ENCODE measurements around the gene NNMT. TPM values are rescaled to one million over a fixed set of nuclear protein-coding genes. Genes with fewer than 3 reads are reported as not detected.

NNMT gene
- total RNA-seq, 6 donors from 2014 or later, result 93.4 to 383 (median 208) TPM

DNA sequence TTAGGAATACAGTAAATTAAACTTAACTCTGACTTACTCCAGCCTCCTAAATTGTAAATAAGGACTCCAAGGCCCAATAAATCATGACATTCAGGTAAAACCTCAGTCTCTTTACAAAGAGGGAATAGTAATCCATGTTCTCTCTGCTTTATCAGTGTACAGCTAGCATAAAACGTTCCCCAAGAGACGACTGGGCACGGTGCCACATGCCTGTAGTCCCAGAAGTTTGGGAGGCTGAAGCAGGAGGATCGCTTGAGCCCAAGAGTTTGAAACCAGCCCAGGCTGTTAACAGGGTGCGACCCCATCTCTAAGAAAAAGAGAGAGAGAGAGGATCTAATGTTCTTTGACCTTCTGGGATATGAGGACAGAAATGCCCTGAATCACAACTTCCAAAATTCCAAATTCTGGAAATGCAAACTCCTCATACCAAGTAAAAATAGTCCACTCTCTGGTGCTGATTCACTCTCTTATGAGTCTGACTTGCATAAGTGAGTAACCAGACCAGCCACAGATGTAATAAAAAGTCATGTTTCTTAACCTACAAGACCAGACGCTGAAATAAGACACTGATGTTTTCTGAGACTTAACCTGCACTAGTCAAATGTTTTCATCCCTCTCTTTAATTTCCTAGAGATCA lies 25.5 kb downstream of the NNMT start:
- Histone ChIP-seq H3K4me3 (no peak overlapping the region), H3K36me3 (no peaks in the 10 kb centered on the region), H3K9me3 (no peaks in the 10 kb centered on the region), H3K27ac (peak overlapping the region in 2 of 4 donors; percentile 19 to 30), H3K27me3 (no peaks in the 10 kb centered on the region), H3K4me1 (peaks cover 29 to 44% (median 34%) of the 10 kb centered on the region in 4 donors)
- TF ChIP-seq POLR2A (IDR thresholded peaks at IDR 0.05) (no peak), POLR2AphosphoS5 (IDR thresholded peaks at IDR 0.05) (no peak), EP300 (IDR thresholded peaks at IDR 0.05) (no peak)
- TF ChIP-seq, protein P1, sequence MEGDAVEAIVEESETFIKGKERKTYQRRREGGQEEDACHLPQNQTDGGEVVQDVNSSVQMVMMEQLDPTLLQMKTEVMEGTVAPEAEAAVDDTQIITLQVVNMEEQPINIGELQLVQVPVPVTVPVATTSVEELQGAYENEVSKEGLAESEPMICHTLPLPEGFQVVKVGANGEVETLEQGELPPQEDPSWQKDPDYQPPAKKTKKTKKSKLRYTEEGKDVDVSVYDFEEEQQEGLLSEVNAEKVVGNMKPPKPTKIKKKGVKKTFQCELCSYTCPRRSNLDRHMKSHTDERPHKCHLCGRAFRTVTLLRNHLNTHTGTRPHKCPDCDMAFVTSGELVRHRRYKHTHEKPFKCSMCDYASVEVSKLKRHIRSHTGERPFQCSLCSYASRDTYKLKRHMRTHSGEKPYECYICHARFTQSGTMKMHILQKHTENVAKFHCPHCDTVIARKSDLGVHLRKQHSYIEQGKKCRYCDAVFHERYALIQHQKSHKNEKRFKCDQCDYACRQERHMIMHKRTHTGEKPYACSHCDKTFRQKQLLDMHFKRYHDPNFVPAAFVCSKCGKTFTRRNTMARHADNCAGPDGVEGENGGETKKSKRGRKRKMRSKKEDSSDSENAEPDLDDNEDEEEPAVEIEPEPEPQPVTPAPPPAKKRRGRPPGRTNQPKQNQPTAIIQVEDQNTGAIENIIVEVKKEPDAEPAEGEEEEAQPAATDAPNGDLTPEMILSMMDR (IDR thresholded peaks at IDR 0.05), result no peak
- ATAC-seq (ENCODE audit: low FRiP score in 2 of 2), result peak in 1 of 2 donors; percentile 53
- no peak for DNase-seq
- 73 to 91% methylated on average over 6 of the region's 6 CpGs for WGBS, 2 donors

DNA sequence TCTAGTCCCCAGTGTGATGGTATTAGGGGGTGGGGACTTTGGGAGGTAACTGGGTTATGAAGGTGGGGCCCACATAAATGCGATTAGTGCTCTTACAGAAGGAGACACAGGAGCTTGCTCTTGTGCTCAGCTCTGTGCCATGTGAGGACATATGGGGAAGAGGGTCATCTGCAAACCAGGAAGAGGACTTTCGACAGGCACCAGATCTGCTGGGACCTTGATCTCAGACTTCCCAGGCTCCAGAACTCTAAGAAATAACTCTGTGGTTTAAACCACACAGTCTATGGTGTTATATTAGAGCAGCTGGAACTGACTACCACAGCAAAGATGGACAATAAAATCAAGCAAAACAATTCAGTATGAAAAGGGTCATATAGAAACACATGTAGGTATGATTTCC lies 26.7 kb downstream of the NNMT start:
- 78 to 92% methylated on average over 2 of the region's 2 CpGs for WGBS, 2 donors
- no peak for ATAC-seq (ENCODE audit: low FRiP score in 2 of 2)
- H3K9me3 ChIP-seq, result no peaks in the 10 kb centered on the region
- H3K36me3 ChIP-seq, result no peaks in the 10 kb centered on the region
- no peak for DNase-seq
- no peak for TF ChIP-seq POLR2AphosphoS5 (IDR thresholded peaks at IDR 0.05)
- no peak for TF ChIP-seq EP300 (IDR thresholded peaks at IDR 0.05)
- TF ChIP-seq, protein P1 (IDR thresholded peaks at IDR 0.05), result no peak
- TF ChIP-seq POLR2A (IDR thresholded peaks at IDR 0.05), result no peak
- no peak overlapping the region for H3K4me3 ChIP-seq
- H3K27ac ChIP-seq, result no peak overlapping the region
- peaks cover 18 to 32% (median 25%) of the 10 kb centered on the region in 4 donors for H3K4me1 ChIP-seq
- H3K27me3 ChIP-seq, result no peaks in the 10 kb centered on the region

DNA sequence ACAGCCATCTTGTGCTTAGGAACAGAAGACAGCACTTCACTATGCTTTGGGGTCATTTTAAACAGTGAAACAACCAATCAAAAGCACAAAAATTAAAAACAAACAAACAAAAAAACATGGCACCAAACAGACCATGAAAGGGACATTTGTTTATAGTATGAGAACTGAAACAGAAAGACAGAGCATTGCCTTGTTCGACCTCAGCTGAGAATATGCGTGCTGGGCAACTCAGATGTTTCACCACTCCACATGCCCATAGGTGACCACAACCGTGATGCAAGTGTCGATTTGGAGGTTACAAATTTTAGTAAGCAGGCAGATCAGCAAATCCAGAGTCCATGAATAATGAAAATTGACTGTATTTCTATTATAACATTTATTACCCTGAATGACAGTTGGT lies 30.0 kb downstream of the NNMT start:
- peaks cover 0 to 9% (median 8%) of the 10 kb centered on the region in 4 donors for H3K9me3 ChIP-seq
- ATAC-seq (ENCODE audit: low FRiP score in 2 of 2) (no peak), DNase-seq (no peak)
- H3K27me3 ChIP-seq, result no peaks in the 10 kb centered on the region
- WGBS, 2 donors, result 66 to 78% methylated on average over 4 of the region's 4 CpGs
- no peak overlapping the region for H3K27ac ChIP-seq
- H3K4me1 ChIP-seq, result peaks cover 0 to 7% (median under 1%) of the 10 kb centered on the region in 4 donors
- no peaks in the 10 kb centered on the region for H3K36me3 ChIP-seq
- H3K4me3 ChIP-seq, result no peak overlapping the region
- no peak for TF ChIP-seq POLR2A (IDR thresholded peaks at IDR 0.05)
- no peak for TF ChIP-seq POLR2AphosphoS5 (IDR thresholded peaks at IDR 0.05)
- TF ChIP-seq, protein P1 (IDR thresholded peaks at IDR 0.05), result no peak
- no peak for TF ChIP-seq EP300 (IDR thresholded peaks at IDR 0.05)

DNA sequence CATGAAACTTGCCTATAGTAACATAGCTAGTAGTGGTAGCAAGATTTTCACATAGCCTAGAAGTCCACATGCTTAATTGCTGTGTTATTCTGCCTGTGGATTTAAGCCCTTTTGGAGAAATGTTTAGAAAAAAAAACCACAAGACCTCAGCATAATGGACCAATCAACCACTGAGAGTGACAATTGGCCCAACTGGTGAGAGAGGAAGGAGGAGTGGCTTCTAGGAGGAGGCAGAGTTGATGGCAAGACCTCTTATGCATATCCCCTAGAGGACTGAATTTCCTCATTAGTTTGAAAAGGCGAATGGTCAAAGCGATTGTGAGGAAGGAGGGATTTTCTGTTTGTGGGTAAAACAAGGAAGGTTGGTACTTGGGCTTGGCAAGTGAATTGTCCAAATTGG lies 30.6 kb downstream of the NNMT start:
- H3K9me3 ChIP-seq, result peaks cover 0 to 9% (median 8%) of the 10 kb centered on the region in 4 donors
- no peaks in the 10 kb centered on the region for H3K36me3 ChIP-seq
- no peak for DNase-seq
- H3K4me1 ChIP-seq, result peaks cover 0 to 3% (median 0%) of the 10 kb centered on the region in 4 donors
- no peak overlapping the region for H3K27ac ChIP-seq
- TF ChIP-seq, protein P1 (IDR thresholded peaks at IDR 0.05), result no peak
- no peaks in the 10 kb centered on the region for H3K27me3 ChIP-seq
- no peak for ATAC-seq (ENCODE audit: low FRiP score in 2 of 2)
- 91% methylated on average over 2 of the region's 2 CpGs for WGBS, 2 donors
- H3K4me3 ChIP-seq, result no peak overlapping the region

DNA sequence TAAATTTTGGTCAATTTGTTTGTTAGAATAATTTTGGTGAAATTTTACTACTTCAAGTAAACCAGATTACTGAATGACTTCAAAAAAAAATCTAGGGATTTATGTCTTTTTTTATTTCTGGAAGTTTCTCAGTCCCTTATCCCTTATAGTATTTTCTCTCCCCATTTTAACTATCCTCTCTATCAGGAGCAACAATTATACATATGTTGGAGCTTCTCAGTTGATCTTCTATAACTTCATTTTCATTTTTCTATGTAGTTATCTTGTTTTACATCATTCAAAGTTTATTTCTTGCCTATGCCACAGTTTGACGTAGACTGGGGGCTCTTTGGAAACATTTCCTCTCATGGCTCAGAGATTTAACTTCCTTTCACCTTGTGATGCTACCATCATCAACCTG lies 34.2 kb downstream of the NNMT start:
- peaks cover 0 to 9% (median 8%) of the 10 kb centered on the region in 4 donors for H3K9me3 ChIP-seq
- TF ChIP-seq POLR2AphosphoS5 (IDR thresholded peaks at IDR 0.05) (no peak), POLR2A (IDR thresholded peaks at IDR 0.05) (no peak), EP300 (IDR thresholded peaks at IDR 0.05) (no peak)
- TF ChIP-seq, protein P1 (IDR thresholded peaks at IDR 0.05), result no peak
- no peak overlapping the region for H3K27ac ChIP-seq
- no peak overlapping the region for H3K4me3 ChIP-seq
- no peaks in the 10 kb centered on the region for H3K4me1 ChIP-seq
- no peak for DNase-seq
- ATAC-seq (ENCODE audit: low FRiP score in 2 of 2), result no peak
- no peaks in the 10 kb centered on the region for H3K27me3 ChIP-seq
- H3K36me3 ChIP-seq, result no peaks in the 10 kb centered on the region
- 92 to 97% methylated on average over 1 of the region's 1 CpG for WGBS, 2 donors
